Stimulated activated CD4-positive, alpha-beta T cell treated with anti-CD3 and anti-CD28 coated beads, Interleukin-1b, Interleukin-23, amount 100 ng/mL, for 48 hours (primary cell): ENCODE results near the gene LRRC8C.
"Not testable (repeated sequence)": the region's sequence is repeated elsewhere in the genome, so short reads cannot be mapped to it uniquely, and the experiment has no call there.

ENCODE experiments used
- DNase-seq: peaks from one replicate; pipeline ENCODE4 v3.0.0-alpha.2; 2020

Gene LRRC8C

DNA sequence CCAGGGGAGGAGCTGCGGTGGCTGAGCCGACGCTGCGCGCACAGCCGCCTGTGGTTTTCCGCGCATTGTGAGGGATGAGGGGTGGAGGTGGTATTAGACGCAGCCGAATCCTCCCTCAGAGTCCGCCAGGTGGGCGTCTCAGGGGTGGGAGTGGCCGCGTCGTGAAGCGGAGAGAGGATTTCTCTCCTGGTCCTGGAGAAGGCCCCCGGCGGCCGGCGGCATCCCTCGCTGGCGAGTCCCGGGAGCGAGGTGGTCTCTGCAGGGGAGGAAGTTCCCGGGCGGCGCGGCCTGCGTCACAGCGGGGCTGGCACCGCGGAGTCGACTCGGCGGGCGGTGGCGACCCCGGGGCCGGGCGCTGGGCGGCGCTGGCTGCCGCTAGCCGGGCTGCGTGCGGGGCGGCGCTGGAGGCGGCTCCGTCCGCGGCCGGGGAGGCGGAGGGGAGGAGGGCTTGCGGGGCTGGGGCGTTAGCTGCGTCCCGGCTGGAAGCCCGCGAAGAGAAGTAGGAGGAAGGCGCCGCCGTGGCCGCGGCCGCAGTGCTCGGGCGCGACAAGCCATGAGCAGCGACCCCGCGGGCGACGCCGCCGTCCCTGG lies at the start of gene LRRC8C:
Gene LRRC8C (plus strand): TSS at position 464 of the 591 bp plus-strand sequence. CDS start 53,354 bp downstream, outside the sequence.
- DNase-seq = peak; percentile 84

DNA sequence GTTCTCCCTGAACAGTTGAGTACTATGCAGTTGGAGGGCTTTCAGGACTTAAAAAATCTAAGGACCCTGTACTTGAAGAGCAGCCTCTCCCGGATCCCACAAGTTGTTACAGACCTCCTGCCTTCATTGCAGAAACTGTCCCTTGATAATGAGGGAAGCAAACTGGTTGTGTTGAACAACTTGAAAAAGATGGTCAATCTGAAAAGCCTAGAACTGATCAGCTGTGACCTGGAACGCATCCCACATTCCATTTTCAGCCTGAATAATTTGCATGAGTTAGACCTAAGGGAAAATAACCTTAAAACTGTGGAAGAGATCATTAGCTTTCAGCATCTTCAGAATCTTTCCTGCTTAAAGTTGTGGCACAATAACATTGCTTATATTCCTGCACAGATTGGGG lies 48.7 kb upstream of the LRRC8C start:
- DNase-seq = no peak

DNA sequence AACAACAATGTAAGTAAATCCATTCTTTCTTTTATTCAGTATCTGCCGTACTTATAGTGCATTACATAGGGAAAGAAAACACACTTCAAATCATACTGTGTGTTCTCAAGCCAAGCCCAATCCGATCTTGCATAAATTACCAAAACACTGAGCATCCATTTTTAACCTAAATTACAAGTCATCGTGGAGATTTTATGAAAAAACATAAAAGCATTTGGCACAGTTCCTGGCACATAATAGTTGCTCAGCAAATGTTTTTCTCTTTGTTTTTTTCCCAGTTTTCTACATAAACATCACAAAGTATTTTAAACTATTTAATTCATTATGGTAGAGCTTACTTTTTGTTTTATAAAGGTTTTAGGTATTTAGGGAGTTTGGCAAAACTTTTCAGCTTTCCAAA lies 48.1 kb upstream of the LRRC8C start:
- DNase-seq = no peak

DNA sequence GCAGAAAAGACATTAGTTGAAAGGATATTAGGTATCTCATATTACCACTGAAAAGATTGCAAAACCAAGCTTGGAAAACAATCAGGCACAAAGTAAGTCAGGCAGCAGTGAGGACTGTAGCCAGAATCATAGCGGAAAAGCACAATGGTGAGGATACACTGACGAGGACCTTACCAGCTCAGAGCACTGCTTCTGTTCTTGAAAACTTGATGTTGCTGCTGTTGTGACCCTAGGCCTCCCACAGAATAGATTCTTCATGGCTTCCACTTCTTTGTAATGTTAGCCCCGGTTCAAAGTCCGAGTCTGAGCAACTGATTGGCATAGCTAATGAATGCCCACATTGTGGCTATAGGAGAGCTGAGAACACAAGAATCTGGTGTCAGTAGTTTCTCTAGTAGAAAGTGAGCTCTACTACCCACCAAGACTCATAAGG lies 45.2 kb upstream of the LRRC8C start:
- no peak for DNase-seq

DNA sequence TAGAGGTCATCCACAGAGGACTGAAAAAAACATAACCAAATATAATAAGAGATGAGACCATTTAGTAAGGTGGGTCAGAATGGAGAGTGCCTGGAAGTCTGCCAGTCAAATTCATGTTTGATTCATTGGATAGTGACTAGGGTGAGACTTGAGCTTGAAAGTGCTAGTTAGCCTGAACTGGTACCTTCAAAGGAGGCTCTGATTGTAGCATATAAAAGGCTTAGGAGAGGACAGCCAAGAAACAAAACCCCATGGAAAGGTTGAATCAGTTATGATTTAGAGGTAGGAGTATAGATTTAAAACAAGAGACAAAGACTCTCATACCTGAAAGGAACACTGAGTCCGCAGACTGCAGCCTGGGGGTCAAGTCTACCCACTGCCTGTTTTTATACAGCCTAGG lies 44.4 kb upstream of the LRRC8C start:
- DNase-seq = no peak

DNA sequence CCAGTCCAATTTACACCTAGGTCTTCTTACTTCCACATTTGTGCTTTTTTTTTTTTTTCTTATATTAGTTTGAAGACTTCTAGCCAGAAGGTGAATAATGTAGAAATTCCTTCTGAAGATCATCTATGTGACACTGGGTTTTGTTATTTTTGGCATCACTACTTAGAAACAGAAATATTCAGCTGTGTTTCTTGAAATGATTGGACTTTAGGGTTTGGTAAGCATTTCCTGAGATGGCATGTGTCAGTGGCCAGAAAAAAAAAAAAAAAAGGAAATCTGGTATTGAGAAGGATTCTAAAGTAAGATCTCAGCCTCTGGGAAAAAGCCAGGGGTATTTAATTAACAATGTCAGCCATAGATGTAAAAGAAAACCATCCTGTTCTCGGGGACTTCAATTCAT lies 43.4 kb upstream of the LRRC8C start:
- DNase-seq = no peak

DNA sequence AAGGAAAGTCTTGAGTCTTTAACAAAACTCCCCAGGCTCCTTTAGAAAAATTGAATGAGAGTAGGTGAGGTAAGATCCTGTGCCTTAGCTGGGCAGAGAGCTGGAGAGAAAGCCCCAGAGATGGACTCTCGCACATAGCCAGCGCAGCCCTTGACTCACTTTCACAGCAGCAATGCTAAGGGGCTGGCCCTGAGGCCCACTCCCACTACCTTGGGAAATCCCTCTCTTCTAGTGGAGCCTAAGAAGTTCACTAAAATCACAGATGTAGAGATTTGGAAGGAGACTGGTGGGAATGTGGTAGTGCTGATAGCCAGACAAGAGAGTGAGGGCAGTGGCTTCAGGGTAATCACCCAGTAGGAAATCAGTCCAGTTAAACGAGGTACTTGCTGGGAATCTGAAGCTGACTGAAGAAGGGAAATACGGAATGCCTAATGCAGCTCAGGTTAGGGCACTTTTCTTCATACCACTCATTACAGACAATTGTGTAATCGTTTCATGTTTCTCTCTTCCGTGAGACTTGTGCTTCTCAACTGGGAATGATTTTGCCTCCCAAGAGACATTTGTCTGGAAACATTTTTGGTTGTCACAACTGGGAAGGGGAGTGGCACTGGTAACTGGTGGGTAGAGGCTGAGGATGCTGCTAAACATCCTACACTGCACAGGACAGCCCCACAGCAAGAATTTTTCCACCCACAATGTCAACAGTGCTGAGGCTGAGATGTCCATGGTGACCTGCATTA lies 42.4 kb upstream of the LRRC8C start:
- DNase-seq = no peak

DNA sequence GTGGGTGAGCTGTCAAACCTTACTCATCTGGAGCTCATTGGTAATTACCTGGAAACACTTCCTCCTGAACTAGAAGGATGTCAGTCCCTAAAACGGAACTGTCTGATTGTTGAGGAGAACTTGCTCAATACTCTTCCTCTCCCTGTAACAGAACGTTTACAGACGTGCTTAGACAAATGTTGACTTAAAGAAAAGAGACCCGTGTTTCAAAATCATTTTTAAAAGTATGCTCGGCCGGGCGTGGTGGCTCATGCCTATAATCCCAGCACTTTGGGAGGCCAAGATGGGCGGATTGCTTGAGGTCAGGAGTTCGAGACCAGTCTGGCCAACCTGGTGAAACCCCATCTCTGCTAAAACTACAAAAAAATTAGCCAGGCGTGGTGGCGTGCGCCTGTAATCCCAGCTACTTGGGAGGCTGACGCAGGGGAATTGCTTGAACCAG lies 40.0 kb upstream of the LRRC8C start:
- DNase-seq = not testable (repeated sequence)

DNA sequence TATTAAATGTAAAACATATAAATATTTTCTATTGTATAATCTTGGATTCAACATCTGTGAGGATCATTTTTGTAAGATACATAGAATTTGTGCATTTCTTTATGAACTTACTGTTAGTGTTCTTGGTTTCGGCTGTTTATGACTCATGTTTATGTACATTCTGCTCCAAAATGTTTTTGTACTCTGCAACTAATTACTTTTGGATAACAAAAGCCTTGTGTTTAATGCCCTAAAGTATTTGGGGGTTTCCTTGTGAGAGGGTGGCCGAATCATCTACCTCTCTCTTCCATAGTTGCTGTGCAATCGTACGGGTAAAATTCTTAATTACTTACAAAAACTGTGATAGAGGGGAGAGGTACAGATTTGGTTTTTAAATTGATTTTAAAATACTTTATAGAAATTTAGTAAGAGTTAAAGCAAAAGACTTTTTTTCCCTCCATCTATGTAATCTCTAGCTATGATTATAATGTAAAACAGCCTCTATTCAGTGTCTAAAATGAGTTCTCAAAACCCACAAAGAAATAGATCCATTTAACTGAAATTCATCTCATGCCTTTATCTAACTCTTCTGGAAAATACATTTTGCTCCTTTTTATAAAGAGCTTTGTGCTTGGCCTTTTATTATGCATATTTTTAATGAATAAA lies 38.7 kb upstream of the LRRC8C start:
- DNase-seq = no peak

DNA sequence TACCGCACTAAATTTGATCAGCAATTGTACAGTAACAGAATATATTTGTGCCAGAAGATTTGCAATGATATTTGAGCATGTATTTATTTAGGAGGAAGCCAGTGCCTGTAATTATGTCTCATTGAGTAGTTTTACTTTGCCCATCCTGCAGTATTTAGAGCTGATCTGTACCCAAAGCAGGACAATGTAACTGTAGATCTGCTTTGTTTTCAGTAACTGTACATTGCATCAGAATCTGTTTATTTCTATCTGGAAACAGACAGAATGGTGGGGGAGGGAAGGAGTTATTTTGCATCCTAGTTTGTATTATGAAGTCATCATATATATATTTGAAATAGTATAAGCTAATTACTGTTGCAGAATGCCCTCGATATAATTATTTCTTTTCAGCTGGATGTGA lies 36.2 kb upstream of the LRRC8C start:
- DNase-seq = no peak

DNA sequence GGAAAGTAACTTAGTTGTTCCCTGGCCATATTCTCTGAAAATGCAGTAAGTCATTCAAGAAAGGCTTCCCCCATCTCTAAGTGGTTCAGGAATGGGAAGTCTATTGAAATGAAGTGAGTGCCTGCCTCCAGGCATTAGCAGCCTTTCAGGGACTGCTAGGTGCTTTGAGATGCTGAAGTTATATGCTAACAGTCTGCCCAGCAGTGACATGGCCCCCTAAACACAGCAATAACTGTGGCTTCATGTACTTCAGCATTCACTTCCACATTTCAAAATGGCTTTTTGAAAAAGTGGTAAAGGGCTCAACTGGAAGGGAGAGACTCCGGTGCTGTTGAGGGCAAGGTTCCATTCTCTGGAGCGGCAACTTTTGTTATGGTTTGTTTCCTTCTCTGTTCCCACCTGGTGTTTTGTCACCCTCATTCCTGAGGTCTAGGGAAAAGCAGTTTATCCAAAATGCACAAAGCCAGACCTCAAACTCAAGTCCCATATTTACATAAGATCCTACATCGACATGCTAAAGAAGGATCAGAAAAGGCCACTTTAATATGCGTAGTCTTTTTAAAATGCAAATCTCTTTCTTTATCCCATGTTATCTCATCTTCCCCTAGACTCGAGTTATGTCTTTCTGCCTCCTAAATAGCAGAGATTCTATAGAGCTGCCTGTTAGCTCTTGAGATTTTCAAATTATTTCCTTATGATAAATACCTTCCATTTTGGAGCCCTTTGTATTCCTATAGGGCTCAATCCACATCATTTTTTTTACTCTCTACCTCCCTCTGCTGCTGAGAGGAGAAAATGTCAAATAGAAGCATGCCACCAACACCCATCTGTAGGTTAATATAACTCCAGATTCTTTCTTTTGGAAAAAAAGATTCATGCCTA lies 34.2 kb upstream of the LRRC8C start:
- no peak for DNase-seq

DNA sequence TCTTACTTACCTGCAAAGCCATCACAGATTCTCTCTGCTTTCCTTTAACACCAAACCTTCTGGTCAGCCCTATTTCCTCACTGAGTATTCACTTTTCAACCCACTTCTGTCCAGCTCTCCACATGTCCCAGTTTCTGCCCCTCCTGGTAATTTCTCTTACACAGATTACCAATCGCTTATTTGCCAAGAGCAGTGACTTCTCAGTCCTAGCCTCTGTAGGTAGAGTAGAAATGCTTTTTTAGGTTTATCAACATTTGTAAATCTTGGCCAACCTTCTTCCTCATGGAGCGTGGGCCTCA lies 33.6 kb upstream of the LRRC8C start:
- DNase-seq = no peak

DNA sequence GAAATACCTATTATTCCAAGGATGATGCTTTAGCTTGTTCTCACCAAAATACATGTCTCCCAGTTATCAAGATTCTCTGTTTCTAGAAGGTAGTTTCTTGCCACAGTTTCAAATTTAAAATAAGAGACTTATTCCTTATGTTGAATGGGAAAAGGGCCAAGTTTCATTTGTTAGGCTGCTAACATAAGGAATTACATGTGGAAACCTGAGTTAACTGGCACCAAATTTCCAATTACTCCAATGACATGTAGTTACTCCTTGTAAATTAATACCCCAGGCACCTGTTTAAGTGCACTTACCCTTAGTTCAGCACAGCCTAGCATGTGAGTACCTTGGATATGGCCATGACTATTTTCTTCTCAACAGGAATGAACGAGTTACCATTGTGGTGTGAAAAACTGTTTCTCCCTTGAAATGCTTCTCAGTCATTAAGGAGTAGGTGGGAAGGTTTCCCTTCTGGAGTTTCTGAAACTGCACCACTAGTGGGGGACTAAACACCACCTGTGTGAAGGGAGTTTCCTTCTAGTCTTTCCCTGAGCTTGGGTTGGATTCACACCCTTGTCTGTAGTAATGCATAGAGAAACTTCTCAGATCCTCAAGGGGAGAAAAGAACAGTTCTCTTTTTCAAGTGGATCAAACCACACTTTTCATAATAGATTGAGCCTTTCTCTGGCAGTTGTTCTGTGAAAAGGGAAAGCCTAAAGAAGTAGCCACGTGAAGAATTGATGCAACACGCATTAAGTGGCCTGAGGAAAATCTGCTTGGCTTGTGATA lies 32.3 kb upstream of the LRRC8C start:
- DNase-seq = no peak

DNA sequence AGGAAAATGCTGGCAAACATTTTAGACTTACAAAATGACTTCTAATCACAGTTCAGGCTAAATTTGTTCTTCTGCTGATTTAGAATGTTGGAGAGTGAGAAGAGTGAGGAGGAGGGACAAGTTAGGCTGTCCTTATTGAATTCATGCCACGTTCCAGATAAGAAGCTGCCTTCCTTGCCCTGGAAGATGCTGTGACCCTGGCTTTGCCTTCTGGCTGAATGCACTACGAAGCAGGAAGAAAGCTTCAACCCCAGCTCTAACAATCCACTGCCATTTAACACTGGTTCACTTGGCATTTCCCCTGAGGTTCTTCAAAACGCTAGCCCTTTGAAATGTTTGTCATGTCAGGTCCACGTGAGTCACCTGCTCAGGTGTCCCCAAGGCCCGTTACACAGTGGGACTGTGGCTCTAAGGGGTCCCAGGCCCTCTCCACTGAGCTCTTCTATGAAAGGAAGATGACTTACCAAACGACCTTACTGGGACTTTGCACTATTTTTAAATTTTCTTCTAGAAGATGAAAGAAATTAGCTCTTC lies 30.0 kb upstream of the LRRC8C start:
- peak; percentile 39 for DNase-seq

DNA sequence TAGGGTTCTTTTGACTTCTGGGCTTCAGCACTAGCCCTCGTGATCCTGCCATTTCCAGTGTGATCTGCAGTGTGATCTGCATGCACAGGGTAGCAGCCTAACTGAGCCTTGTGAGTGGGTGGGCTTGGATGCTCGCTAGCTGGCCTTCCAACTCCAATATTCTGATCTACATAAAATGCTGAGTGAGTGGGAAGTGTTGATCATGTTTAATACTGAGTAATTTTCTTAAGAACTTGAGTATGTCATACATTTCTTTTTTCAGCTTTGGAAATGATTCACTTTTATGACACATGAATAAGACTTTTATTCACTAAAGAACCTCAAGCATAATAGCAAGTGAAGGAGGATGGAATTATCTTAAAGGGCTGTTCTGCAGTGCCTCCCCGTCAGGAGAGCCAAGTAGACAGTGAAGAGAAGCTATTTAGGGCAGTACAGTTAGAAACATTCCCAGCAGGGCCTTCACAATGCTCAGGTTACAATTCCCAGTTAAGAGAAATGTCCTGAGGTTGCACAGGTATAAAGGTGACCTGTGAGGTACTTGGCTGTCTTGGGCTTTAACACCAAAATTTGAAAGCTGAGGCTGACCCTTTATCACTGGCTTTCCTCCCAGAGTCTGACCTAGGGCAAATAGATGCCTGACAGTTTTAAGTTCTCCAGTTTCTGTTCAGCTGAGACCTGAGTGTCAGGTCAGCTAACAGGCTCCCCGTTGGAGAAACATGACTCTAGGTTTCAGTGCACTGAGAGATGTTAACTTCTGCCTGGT lies 29.1 kb upstream of the LRRC8C start:
- DNase-seq = peak; percentile 67

DNA sequence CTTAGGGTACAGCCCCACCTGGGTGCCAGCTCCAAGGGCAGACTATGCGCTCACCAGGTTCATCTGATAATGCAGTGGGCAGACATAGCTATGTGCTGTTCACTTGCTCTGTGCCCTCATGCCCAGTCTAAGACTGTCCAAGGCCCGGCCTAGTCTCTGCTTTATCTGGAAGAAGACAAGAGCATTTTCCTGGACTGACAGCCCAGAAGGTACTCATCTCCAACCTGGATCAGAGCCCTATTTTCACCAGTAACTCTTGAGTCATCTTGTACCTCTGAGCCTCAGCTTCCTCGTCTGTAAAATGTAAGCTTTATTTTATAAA lies 28.5 kb upstream of the LRRC8C start:
- DNase-seq = peak; percentile 43

DNA sequence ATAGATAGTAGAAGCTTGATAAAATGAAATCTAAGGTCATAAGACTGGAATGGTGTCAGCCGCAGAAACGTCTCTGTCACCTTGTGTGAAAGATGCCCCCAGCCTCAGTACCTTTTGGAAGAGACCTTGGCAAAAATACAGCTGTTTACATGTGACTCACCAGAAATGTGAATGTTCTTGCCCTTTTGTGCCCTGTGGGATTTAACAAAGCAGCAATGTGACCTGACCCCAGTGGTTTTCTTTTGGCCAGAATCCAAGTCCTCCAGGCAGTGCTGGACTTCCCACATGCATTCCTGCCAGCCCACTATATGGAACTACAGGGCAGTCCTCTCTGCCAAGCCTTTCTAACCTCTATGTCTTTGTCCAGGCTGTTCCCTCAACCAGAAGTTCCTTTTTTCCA lies 27.2 kb upstream of the LRRC8C start:
- no peak for DNase-seq

DNA sequence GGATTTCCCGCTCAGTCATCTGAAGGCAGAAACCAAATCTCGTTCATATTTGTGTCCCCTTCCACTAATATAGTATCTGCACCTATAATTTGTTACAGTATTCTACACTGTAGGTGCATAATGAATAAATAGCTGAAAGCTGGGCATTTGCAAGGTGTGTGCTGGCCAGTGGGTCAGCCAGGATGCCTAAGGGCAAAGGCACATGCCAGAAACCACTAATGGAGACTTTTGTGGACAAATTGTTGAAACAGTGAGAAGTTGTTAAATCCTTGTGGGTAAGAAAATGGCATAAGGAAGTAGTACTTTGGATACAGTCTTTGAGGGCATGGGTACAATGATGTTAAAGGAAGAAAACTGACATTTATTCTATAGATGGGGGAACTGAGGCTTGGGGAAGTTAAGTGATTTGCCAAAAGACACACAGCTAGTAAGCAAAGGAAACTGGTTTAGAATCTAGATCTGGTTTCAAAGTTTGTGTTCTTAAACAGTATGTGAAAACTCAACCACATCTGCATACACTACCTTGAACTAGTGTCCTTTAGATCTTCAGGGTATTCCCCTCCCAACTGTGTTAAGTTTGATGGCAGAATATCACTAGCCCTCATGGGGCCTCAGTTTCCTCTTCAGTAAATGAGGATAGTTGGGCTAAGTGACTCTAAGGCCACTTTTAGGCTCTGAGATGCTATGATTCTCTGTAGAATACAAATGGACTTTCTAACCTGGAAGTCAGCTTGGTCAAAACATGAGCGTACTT lies 26.5 kb upstream of the LRRC8C start:
- DNase-seq = no peak

DNA sequence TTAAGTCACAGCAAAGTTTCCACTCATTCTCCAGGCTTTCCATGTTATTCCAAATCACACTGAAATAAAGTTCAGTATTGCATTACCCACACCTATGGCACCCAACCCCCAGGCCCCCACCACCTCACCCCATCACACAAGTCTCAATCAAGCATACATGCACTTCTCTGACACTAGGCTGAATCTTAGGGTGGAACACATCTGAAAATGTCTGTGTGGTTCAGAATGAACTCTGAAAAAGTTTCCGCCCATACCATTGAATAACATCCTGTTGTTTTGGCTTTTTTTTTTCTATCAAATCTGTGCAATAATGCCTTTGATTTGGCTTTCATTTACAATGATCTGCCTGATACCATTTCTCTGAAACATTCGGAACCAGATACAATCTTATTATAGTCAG lies 25.8 kb upstream of the LRRC8C start:
- DNase-seq = peak; percentile 40

DNA sequence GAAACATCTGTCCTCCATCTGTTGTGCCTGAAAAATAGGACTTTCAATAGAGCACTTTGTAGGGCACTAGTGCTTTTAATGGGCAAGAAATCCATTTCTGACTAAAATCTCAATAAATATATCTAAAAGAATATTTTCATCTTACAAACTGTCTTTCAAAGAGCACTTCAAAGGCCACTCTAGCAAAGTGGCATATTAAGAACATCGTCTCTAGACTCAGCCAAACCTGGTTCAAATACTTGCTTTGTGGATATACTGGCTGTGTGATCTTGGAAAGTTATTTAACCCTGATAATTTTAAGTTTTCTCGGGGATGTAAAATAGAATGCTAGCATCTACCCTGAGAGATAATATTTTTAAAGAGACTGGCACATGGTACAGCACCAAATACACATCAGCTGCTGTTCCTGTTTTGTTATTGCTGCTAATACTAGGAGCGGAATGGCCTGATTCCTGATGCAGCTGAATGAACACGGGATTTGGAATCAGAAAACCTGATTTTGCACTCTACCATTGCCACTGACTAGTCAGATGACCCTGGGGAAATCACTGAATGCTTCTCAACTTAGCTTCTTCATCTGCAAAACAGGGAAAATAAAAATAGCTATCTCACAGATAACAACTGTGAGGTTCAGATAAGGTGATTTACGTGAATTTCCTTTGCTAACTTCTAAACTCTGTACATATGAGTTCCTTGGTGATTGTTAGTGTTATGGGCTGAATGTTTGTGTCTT lies 25.2 kb upstream of the LRRC8C start:
- no peak for DNase-seq
